Astrocyte (in vitro differentiated cells and primary cell): ENCODE data around the gene FBXW10. TPM values are rescaled to one million over a fixed set of nuclear protein-coding genes. Genes with fewer than 3 reads are reported as not detected.
A peak's percentile ranks its signal among the peaks of the same experiment; 100 is the strongest.
"Not testable (repeated sequence)": the region's sequence is repeated elsewhere in the genome, so short reads cannot be mapped to it uniquely, and the experiment has no call there.

Experiments used
- DNase-seq: peaks from one replicate; pipeline ENCODE4 v3.0.0-alpha.2; 2010; ENCODE audit warnings: low read depth
- FAIRE-seq: peaks from 2 replicates; lab custom pipeline; 2011; peaks lifted over from hg19 to GRCh38; lab: Jason Lieb, UNC
- H2AFZ ChIP-seq: 2 replicates; pipeline ENCODE4 v1.6.0; 2012; ENCODE audit warnings: low read depth, low read length, inconsistent platforms
- H3K27ac ChIP-seq: 2 replicates; pipeline ENCODE4 v1.5.1; 2011; ENCODE audit warnings: low read depth, low read length, inconsistent platforms
- H3K27me3 ChIP-seq: 2 replicates; pipeline ENCODE4 v1.6.0; 2011; ENCODE audit warnings: low read length, inconsistent platforms; ENCODE audit not compliant: insufficient read depth
- H3K36me3 ChIP-seq: 2 replicates; pipeline ENCODE4 v1.5.1; 2011; ENCODE audit warnings: low read length, inconsistent platforms; ENCODE audit not compliant: insufficient read depth
- H3K4me1 ChIP-seq: 2 replicates; pipeline ENCODE4 v1.5.1; 2011; ENCODE audit warnings: low read length, inconsistent platforms; ENCODE audit not compliant: insufficient read depth
- H3K4me2 ChIP-seq: 2 replicates; pipeline ENCODE4 v1.6.0; 2012; ENCODE audit warnings: low read length, inconsistent platforms
- H3K4me3 ChIP-seq: 2 replicates; pipeline ENCODE4 v1.5.1; 2011; ENCODE audit warnings: low read depth, mild to moderate bottlenecking, low read length, inconsistent platforms; ENCODE audit not compliant: insufficient read depth
- H3K79me2 ChIP-seq: 2 replicates; pipeline ENCODE4 v1.6.0; 2012; ENCODE audit warnings: mild to moderate bottlenecking, low read length, inconsistent platforms; ENCODE audit not compliant: insufficient read depth
- H3K9ac ChIP-seq: 2 replicates; pipeline ENCODE4 v1.6.0; 2012; ENCODE audit warnings: mild to moderate bottlenecking, low read length, inconsistent platforms
- H3K9me3 ChIP-seq: 2 replicates; pipeline ENCODE4 v1.5.1; 2012; ENCODE audit warnings: low read depth, mild to moderate bottlenecking, low read length, inconsistent platforms; ENCODE audit not compliant: insufficient read depth
- H4K20me1 ChIP-seq: 2 replicates; pipeline ENCODE4 v1.6.0; 2012; ENCODE audit warnings: low read length, inconsistent platforms; ENCODE audit not compliant: insufficient read depth
- H3K27ac Mint-ChIP-seq: one replicate; pipeline ENCODE4 v1.8.0; 2021; ENCODE audit warnings: mild to moderate bottlenecking, mixed read lengths; ENCODE audit not compliant: unreplicated experiment
- H3K27me3 Mint-ChIP-seq: one replicate; pipeline ENCODE4 v1.8.0; 2021; ENCODE audit warnings: low read depth, mixed read lengths; ENCODE audit not compliant: unreplicated experiment
- H3K36me3 Mint-ChIP-seq: one replicate; pipeline ENCODE4 v1.8.0; 2021; ENCODE audit warnings: low read depth, mixed read lengths; ENCODE audit not compliant: unreplicated experiment
- H3K4me1 Mint-ChIP-seq: one replicate; pipeline ENCODE4 v1.8.0; 2021; ENCODE audit warnings: low read depth, mixed read lengths; ENCODE audit not compliant: unreplicated experiment
- H3K4me3 Mint-ChIP-seq: one replicate; pipeline ENCODE4 v1.8.0; 2021; ENCODE audit warnings: mild to moderate bottlenecking, moderate library complexity, mixed read lengths; ENCODE audit not compliant: unreplicated experiment
- H3K9me3 Mint-ChIP-seq: one replicate; pipeline ENCODE4 v1.8.0; 2021; ENCODE audit warnings: mild to moderate bottlenecking, mixed read lengths; ENCODE audit not compliant: unreplicated experiment
- total RNA-seq: library from RNA; stranded (reverse); gene quantifications from 2 replicates; pipeline ENCODE4 v1.2.1, GENCODE V29; 2021
- TF ChIP-seq, protein P1 (sequence below): IDR thresholded peaks from 2 replicates; pipeline ENCODE4 v1.5.1; 2011; ENCODE audit warnings: low read depth, mild to moderate bottlenecking, inconsistent platforms, low read length, moderate library complexity; ENCODE audit not compliant: insufficient read depth

The FBXW10 gene
- total RNA-seq, 1 donor from 2014 or later: not detected

GRCh38 chr17:18816489-18817371, 72.9 kb downstream of the FBXW10 start:
- H2AFZ ChIP-seq, H3K27me3 Mint-ChIP-seq, H3K4me3 Mint-ChIP-seq, H3K36me3 Mint-ChIP-seq, H3K4me1 Mint-ChIP-seq, H3K4me1 ChIP-seq, H3K4me2 ChIP-seq, H3K36me3 ChIP-seq, H3K9ac ChIP-seq, H3K27ac Mint-ChIP-seq, H3K4me3 ChIP-seq, H3K9me3 ChIP-seq, H3K9me3 Mint-ChIP-seq, H3K79me2 ChIP-seq, H4K20me1 ChIP-seq, H3K27ac ChIP-seq, H3K27me3 ChIP-seq: not testable (repeated sequence)
- peak; percentile 78 for FAIRE-seq
- TF ChIP-seq, protein P1, sequence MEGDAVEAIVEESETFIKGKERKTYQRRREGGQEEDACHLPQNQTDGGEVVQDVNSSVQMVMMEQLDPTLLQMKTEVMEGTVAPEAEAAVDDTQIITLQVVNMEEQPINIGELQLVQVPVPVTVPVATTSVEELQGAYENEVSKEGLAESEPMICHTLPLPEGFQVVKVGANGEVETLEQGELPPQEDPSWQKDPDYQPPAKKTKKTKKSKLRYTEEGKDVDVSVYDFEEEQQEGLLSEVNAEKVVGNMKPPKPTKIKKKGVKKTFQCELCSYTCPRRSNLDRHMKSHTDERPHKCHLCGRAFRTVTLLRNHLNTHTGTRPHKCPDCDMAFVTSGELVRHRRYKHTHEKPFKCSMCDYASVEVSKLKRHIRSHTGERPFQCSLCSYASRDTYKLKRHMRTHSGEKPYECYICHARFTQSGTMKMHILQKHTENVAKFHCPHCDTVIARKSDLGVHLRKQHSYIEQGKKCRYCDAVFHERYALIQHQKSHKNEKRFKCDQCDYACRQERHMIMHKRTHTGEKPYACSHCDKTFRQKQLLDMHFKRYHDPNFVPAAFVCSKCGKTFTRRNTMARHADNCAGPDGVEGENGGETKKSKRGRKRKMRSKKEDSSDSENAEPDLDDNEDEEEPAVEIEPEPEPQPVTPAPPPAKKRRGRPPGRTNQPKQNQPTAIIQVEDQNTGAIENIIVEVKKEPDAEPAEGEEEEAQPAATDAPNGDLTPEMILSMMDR: peak; percentile 45
- DNase-seq: peak; percentile 69

- not testable (repeated sequence) for H3K4me2 ChIP-seq, FAIRE-seq, H3K36me3 ChIP-seq, H3K79me2 ChIP-seq, H3K27me3 Mint-ChIP-seq, H3K27ac ChIP-seq, H3K27me3 ChIP-seq, DNase-seq, H4K20me1 ChIP-seq, H3K4me1 ChIP-seq, H3K4me3 ChIP-seq, H3K36me3 Mint-ChIP-seq, H3K9me3 ChIP-seq, H2AFZ ChIP-seq, H3K27ac Mint-ChIP-seq, H3K4me3 Mint-ChIP-seq, H3K9ac ChIP-seq, H3K9me3 Mint-ChIP-seq, H3K4me1 Mint-ChIP-seq
Observed at GRCh38 chr17:18821430-18821829, 77.6 kb downstream of the FBXW10 start.

DNA sequence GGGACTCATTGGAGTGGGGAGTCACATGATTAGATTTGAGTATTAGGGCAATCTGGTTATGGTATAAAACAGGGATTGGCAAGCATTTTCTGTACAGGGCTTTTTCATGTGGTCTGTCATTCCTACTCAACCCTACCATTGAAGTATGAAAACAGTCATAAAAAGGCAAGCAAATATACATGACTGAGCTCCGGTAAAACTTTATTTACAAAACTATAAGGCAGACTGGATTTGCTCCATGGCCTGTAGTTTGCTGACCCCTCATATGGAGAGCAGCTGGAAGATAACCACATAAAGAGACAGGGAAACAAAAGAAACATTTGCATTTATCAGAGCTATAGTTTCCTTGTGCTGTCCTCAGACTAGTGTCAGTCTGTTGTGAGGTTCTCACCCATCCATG, 83.8 kb downstream of the FBXW10 start:
- H3K36me3 ChIP-seq: not testable (repeated sequence)

More for the DNA sequence above, 83.8 kb downstream of the FBXW10 start:
- not testable (repeated sequence) for H4K20me1 ChIP-seq, H3K4me3 ChIP-seq, H3K79me2 ChIP-seq, H3K4me1 ChIP-seq, H3K27me3 Mint-ChIP-seq, H3K4me1 Mint-ChIP-seq, FAIRE-seq, H3K36me3 Mint-ChIP-seq, DNase-seq, H3K9me3 ChIP-seq, H3K27ac ChIP-seq, H3K4me3 Mint-ChIP-seq, H3K27me3 ChIP-seq, H3K27ac Mint-ChIP-seq, H3K9me3 Mint-ChIP-seq, H3K4me2 ChIP-seq, H3K9ac ChIP-seq, H2AFZ ChIP-seq

Other genes with a start within 250 kb of the FBXW10 start
- gene TBC1D28, start 99.7 kb upstream of the FBXW10 start, total RNA-seq: not detected in 2 replicates
- 7.1 and 9.8 TPM in 2 replicates for gene FOXO3B, start 61.7 kb upstream of the FBXW10 start, total RNA-seq
- 39.0 and 42.6 TPM in 2 replicates for gene TVP23B, start 37.1 kb downstream of the FBXW10 start, total RNA-seq
- 34.0 and 50.6 TPM in 2 replicates for gene PRPSAP2, start 114.1 kb downstream of the FBXW10 start, total RNA-seq
- 0.14 TPM in 1 of 2 replicates, not detected in the other for gene SLC5A10, start 208.1 kb downstream of the FBXW10 start, total RNA-seq